Gastrocnemius medialis (tissue), 4 donors: ENCODE measurements around the gene ARHGAP10.

Experiments
- CTCF ChIP-seq, 5 experiments: fragments of 450-650 bp in 3 of 5; fragments of 200-600 bp in 2 of 5; sonication (generic) in 2 of 5; IDR thresholded peaks in 4 of 5; conservative IDR thresholded peaks in 1 of 5; 1 replicate in 4 of 5; 2 replicates in 1 of 5; pipeline ENCODE4 v1.5.1; 2016 to 2019; ENCODE audit warnings: antibody characterized with exemption in 5 of 5, mild to moderate bottlenecking in 3 of 5, moderate library complexity in 3 of 5
- POLR2A ChIP-seq, 2 donors: fragments of 450-650 bp; IDR thresholded peaks; one replicate each; pipeline ENCODE4 v1.6.1; 2017; ENCODE audit warnings: antibody characterized with exemption in 2 of 2, mild to moderate bottlenecking in 2 of 2, moderate library complexity in 2 of 2

DNA sequence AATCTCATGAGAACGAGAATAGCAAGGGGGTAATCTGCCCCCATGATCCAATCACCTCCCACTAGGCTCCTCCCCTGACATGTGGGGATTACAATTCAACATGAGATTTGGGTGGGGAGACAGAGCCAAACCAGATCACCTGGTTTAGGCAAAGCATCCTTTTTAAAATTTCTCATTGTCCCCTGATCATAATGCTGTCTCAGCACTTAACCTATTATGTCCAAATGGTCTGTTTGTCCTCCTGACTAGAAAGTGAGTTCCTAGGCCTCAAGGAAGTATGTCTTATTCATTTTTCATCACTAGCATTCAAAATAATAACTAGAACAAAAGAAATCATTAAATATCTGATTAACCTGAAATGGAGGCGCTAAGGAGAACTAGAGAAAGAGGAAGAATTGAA lies 40.1 kb upstream of the ARHGAP10 start:
- TF ChIP-seq POLR2A (IDR thresholded peaks at IDR 0.05) (no peak), CTCF (IDR thresholded peaks at IDR 0.05 in 4 of 5, conservative IDR thresholded peaks at IDR 0.05 in 1 of 5) (no peak)
